ENCODE data around the gene ZC3H6.

DNA sequence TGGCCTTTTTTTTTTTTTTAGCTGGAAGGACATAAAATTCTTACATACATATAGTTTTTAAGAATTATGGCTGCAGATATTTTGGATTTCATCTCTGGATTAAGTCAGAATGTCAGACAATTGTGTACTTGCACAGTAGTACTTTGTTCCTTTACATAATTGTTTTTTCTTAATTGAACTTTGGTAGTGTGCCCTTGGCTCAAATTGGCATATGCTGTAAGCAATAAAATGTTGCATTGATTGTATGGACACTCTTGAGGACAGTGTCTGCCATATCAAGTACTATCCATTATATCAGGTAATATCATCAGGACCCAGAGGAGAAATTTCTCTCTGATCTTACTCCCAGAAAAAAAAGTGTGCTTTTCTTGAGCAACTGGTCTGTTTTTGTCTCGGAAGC is 15.3 kb downstream of the ZC3H6 start:
- TF ChIP-seq EZH2 (IDR thresholded peaks at IDR 0.05; ENCODE audit: insufficient read depth, poor library complexity, severe bottlenecking) (no peak), EZH2phosphoT487 (IDR thresholded peaks at IDR 0.05; ENCODE audit: insufficient read depth, low read depth) (no peak)

Measured in GM23248 (cell line).